ENCODE measurements around the gene ZBED1. TPM values are rescaled to one million over a fixed set of nuclear protein-coding genes. Genes with fewer than 3 reads are reported as not detected.

ZBED1 gene
- total and polyA plus RNA-seq, 10 donors = 11.3 to 65.7 (median 41.9) TPM

- intact Hi-C loops (cut with DNase I; ENCODE audit: low total_unique reads) = no loop called here
- Histone ChIP-seq H3K4me1 (no peaks in the 10 kb centered on the region), H3K27ac (no peak overlapping the region), H3K4me3 (no peak overlapping the region), H3K36me3 (peaks cover 0 to 26% (median 0%) of the 10 kb centered on the region in 6 donors), H3K27me3 (replicated peaks in 1 of 7) (no peaks in the 10 kb centered on the region), H3K9me3 (peaks cover 0 to 10% (median 2%) of the 10 kb centered on the region in 8 donors)
- 78 to 91% (median 89%) methylated on average over 25 of the region's 25 CpGs for WGBS, 5 donors
- TF ChIP-seq POLR2AphosphoS5 (IDR thresholded peaks at IDR 0.05) = no peak
- no peak for TF ChIP-seq CTCF (IDR thresholded peaks at IDR 0.05 in 8 of 11, conservative IDR thresholded peaks at IDR 0.05 in 3 of 11)
- no peak for TF ChIP-seq POLR2A (IDR thresholded peaks at IDR 0.05)
- DNase-seq = peak; percentile 20
Measured at GRCh38 chrX:2451501-2452316, 49.1 kb downstream of the ZBED1 start.

GRCh38 chrX:2450681-2451080 is 50.1 kb downstream of the ZBED1 start:
- Histone ChIP-seq H3K9me3 (peaks cover 0 to 10% (median 2%) of the 10 kb centered on the region in 8 donors), H3K36me3 (peaks cover 0 to 26% (median 0%) of the 10 kb centered on the region in 6 donors), H3K4me3 (no peak overlapping the region), H3K4me1 (no peaks in the 10 kb centered on the region), H3K27ac (no peak overlapping the region), H3K27me3 (replicated peaks in 1 of 7) (no peaks in the 10 kb centered on the region)
- peak; percentile 7 for DNase-seq
- intact Hi-C loops (cut with DNase I; ENCODE audit: low total_unique reads) = no loop called here
- TF ChIP-seq CTCF (IDR thresholded peaks at IDR 0.05 in 8 of 11, conservative IDR thresholded peaks at IDR 0.05 in 3 of 11) = no peak
- TF ChIP-seq POLR2AphosphoS5 (IDR thresholded peaks at IDR 0.05) = no peak
- no peak for TF ChIP-seq POLR2A (IDR thresholded peaks at IDR 0.05)
- WGBS, 5 donors = 69 to 90% (median 79%) methylated on average over 5 of the region's 5 CpGs

- WGBS, 5 donors = 77 to 91% (median 85%) methylated on average over 13 of the region's 13 CpGs
- peaks cover 0 to 22% (median 0%) of the 10 kb centered on the region in 6 donors for H3K36me3 ChIP-seq
- no peaks in the 10 kb centered on the region for H3K4me1 ChIP-seq
- DNase-seq = peak; percentile 47
- no peaks in the 10 kb centered on the region for H3K27me3 ChIP-seq (replicated peaks in 1 of 7)
- H3K9me3 ChIP-seq = peaks cover 0 to 5% (median 0%) of the 10 kb centered on the region in 8 donors
- H3K27ac ChIP-seq = no peak overlapping the region
- TF ChIP-seq POLR2AphosphoS5 (IDR thresholded peaks at IDR 0.05) = no peak
- TF ChIP-seq POLR2A (IDR thresholded peaks at IDR 0.05) = no peak
- no peak for TF ChIP-seq CTCF (IDR thresholded peaks at IDR 0.05 in 8 of 11, conservative IDR thresholded peaks at IDR 0.05 in 3 of 11)
- no peak overlapping the region for H3K4me3 ChIP-seq
- intact Hi-C loops (cut with DNase I; ENCODE audit: low total_unique reads) = no loop called here
Measured at GRCh38 chrX:2449135-2449886, 51.5 kb downstream of the ZBED1 start.

GRCh38 chrX:2447484-2447883 is 53.3 kb downstream of the ZBED1 start:
- TF ChIP-seq CTCF (IDR thresholded peaks at IDR 0.05 in 8 of 11, conservative IDR thresholded peaks at IDR 0.05 in 3 of 11) (no peak), POLR2A (IDR thresholded peaks at IDR 0.05) (no peak)
- 69 to 100% (median 98%) methylated on average over 1 to 2 of the region's 2 CpGs for WGBS, 5 donors

More at GRCh38 chrX:2447484-2447883, 53.3 kb downstream of the ZBED1 start:
- Histone ChIP-seq H3K36me3 (peaks cover 0 to 17% (median 0%) of the 10 kb centered on the region in 6 donors), H3K4me1 (no peaks in the 10 kb centered on the region), H3K27ac (no peak overlapping the region), H3K9me3 (peaks cover 0 to 5% (median 0%) of the 10 kb centered on the region in 8 donors), H3K27me3 (replicated peaks in 1 of 7) (no peaks in the 10 kb centered on the region), H3K4me3 (no peak overlapping the region)
- DNase-seq = no peak
- intact Hi-C loops (cut with DNase I; ENCODE audit: low total_unique reads) = no loop called here
